ENCODE data around the gene NUP188.
A peak's percentile ranks its signal among the peaks of the same experiment; 100 is the strongest.
"Not testable (repeated sequence)": the region's sequence is repeated elsewhere in the genome, so short reads cannot be mapped to it uniquely, and the experiment has no call there.

NUP188 gene

DNA sequence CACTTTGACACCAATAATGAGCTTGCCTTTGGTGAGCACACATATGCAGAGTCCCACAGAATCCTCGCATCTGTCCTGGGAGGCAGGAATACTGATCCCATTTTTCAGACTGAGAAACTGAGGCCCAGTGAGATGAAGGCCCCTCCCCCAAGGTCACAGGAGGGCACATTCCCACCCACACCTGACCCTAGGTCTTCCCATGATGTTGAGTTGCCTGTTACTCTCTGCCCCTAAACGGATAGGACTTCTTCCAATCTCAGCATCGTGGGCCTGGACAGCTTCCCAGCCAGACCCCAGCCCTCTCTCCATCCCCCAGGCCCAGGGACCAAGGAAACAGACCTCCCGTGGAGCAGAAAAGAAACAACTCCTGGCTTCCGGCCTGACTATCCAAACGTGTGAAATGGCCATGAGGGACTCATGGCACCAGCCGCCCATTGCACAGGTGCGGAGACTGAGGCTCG lies 79.8 kb downstream of the NUP188 start:
- DNase-seq (ENCODE audit: low read depth, low spot score): no peak
- peak overlapping the region; percentile 88 for H3K4me3 ChIP-seq (ENCODE audit: insufficient read length, low read depth)
- H3K27me3 ChIP-seq (ENCODE audit: insufficient read depth, insufficient read length): no peaks in the 10 kb centered on the region
- peak overlapping the region; percentile 90 for H3K9ac ChIP-seq (ENCODE audit: insufficient read length, low read depth)
- peaks cover 3% of the 10 kb centered on the region for H3K36me3 ChIP-seq (ENCODE audit: insufficient read depth, insufficient read length, low read length)
- peaks cover 30% of the 10 kb centered on the region for H3K4me1 ChIP-seq (ENCODE audit: insufficient read depth, insufficient read length)
- TF ChIP-seq YY1 (IDR thresholded peaks at IDR 0.05; ENCODE audit: insufficient read depth, insufficient read length) (no peak), ZNF274 (IDR thresholded peaks at IDR 0.05; ENCODE audit: low read depth, low read length) (no peak), SUZ12 (IDR thresholded peaks at IDR 0.05; ENCODE audit: extremely low read depth, insufficient read depth, insufficient read length) (no peak)
- no peaks in the 10 kb centered on the region for H3K9me3 ChIP-seq (ENCODE audit: insufficient read depth, low read length)

DNA sequence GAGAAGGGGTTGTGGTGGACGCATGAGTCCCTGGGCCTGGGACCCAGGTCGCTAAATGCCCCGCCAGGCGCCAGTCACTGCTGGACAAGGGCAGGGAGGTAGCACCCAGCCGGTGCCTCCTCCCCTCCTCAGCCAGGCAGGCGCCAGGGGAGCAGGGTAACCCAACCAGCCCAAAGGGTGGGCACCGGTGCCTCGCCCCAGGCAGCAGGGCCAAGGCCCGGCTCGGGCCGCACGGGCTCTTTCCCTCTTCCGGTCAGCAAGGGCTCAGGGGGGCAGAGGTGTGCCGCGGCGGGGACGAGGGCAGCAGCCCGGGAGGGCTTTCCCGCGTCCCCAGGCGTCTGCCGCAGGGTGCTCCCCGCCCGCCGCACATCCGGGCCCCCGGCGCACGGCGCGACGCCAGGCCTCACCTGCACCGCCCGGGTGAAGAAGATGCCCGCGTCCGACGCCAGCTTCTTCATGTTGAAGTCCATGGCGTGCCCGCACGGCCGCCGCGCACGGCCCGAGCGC lies 80.2 kb downstream of the NUP188 start:
- Histone ChIP-seq H3K36me3 (ENCODE audit: insufficient read depth, insufficient read length, low read length) (peaks cover 3% of the 10 kb centered on the region), H3K4me3 (ENCODE audit: insufficient read length, low read depth) (peak overlapping the region; percentile 88), H3K9me3 (ENCODE audit: insufficient read depth, low read length) (no peaks in the 10 kb centered on the region), H3K27me3 (ENCODE audit: insufficient read depth, insufficient read length) (no peaks in the 10 kb centered on the region), H3K9ac (ENCODE audit: insufficient read length, low read depth) (peak overlapping the region; percentile 90), H3K4me1 (ENCODE audit: insufficient read depth, insufficient read length) (peaks cover 26% of the 10 kb centered on the region)
- TF ChIP-seq SUZ12 (IDR thresholded peaks at IDR 0.05; ENCODE audit: extremely low read depth, insufficient read depth, insufficient read length): no peak
- no peak for TF ChIP-seq ZNF274 (IDR thresholded peaks at IDR 0.05; ENCODE audit: low read depth, low read length)
- TF ChIP-seq YY1 (IDR thresholded peaks at IDR 0.05; ENCODE audit: insufficient read depth, insufficient read length): no peak
- DNase-seq (ENCODE audit: low read depth, low spot score): peak; percentile 32

DNA sequence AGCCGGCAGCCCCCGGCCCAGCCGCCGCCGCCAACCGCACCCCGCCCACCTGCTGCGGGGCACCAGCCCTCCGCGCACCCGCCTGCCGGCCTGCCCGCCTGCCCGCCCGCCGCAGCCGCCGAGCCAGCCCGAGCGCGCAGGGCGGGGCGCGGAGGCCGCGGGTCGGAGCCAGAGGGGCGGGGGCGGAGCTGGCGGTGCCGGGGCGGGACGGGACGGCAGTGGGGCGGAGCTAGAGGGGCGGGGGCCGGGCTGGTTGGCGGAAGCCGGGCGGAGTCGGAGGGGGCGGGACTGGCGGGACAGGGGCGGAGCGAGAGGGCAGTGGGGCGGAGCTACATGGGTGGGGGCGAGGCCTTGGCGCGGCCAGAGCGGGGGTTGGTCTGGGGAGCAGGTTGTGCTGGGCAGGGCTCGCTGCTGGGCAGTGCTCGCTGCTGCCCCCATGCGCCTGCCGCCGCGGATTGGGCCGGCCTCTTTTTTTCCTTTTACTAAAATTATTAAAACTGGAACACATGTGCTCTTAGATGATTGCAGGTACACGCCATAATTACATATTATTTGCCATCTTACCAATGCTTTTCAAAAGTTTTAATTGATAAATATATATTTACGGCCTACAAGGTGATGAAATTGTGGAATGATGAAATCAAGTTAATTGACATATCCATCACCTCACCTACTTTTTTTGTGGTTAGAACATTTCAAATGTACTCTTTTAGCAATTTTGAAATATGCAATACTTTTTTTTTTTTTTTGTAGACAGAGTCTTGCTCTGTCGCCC lies 80.9 kb downstream of the NUP188 start, which contains the start of gene SH3GLB2:
Gene SH3GLB2, minus strand, starts transcription at position 140 of the 775 bp plus-strand sequence. CDS start 177 bp downstream, outside the sequence.
- Histone ChIP-seq H3K9ac (ENCODE audit: insufficient read length, low read depth) (peak within 1 kb of the TSS; percentile 90), H3K9me3 (ENCODE audit: insufficient read depth, low read length) (no peaks in the 10 kb centered on the region), H3K4me1 (ENCODE audit: insufficient read depth, insufficient read length) (peaks cover 19% of the 10 kb centered on the region), H3K4me3 (ENCODE audit: insufficient read length, low read depth) (peak within 1 kb of the TSS; percentile 88), H3K36me3 (ENCODE audit: insufficient read depth, insufficient read length, low read length) (peaks cover 3% of the 10 kb centered on the region), H3K27me3 (ENCODE audit: insufficient read depth, insufficient read length) (no peaks in the 10 kb centered on the region)
- no peak for TF ChIP-seq ZNF274 (IDR thresholded peaks at IDR 0.05; ENCODE audit: low read depth, low read length)
- peak; percentile 85 for DNase-seq (ENCODE audit: low read depth, low spot score)

DNA sequence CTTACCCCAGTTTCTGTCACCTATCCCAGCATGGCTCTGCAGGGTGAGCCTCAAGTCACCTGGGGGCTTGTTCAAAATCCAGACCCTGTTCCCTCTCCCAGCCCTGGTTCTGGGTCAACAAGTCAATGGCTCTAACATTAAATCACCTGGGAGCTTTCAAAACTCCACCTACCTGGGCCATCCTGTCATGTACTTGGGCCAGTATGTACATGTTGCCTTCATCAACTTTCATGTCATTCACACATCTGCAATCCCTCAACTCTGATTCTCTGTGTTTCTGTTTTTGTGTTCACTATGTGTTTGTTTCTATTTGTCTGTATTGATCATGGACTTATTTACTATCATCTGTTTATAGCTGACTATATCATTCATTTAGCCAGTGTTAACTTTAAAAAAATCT lies 82.7 kb downstream of the NUP188 start:
- no peaks in the 10 kb centered on the region for H3K27me3 ChIP-seq (ENCODE audit: insufficient read depth, insufficient read length)
- DNase-seq (ENCODE audit: low read depth, low spot score): no peak
- H3K9ac ChIP-seq (ENCODE audit: insufficient read length, low read depth): no peak overlapping the region
- peaks cover 20% of the 10 kb centered on the region for H3K4me1 ChIP-seq (ENCODE audit: insufficient read depth, insufficient read length)
- TF ChIP-seq YY1 (IDR thresholded peaks at IDR 0.05; ENCODE audit: insufficient read depth, insufficient read length) (no peak), ZNF274 (IDR thresholded peaks at IDR 0.05; ENCODE audit: low read depth, low read length) (no peak), SUZ12 (IDR thresholded peaks at IDR 0.05; ENCODE audit: extremely low read depth, insufficient read depth, insufficient read length) (no peak)
- H3K4me3 ChIP-seq (ENCODE audit: insufficient read length, low read depth): no peak overlapping the region
- H3K9me3 ChIP-seq (ENCODE audit: insufficient read depth, low read length): no peaks in the 10 kb centered on the region
- H3K36me3 ChIP-seq (ENCODE audit: insufficient read depth, insufficient read length, low read length): peaks cover 3% of the 10 kb centered on the region

DNA sequence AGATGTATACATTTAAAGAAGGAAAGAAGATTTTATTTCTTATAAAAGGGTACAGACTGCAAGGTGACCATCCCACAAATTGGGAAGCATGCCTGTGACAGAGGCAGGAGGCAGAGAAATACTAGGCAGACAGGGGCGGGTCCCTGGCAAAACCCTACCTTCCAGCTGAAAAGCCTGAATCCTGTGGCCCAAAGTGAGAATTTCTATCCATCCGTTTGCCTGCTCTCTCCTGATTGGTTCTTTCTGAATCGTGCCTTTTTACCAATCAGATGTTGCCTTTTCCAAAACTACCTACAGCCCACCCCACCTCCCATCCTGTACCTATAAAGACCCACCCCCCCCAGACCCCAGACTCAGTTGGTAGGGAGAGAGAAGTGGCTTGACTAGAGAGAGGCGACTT lies 84.0 kb downstream of the NUP188 start:
- Histone ChIP-seq H3K4me3 (ENCODE audit: insufficient read length, low read depth) (no peak overlapping the region), H3K27me3 (ENCODE audit: insufficient read depth, insufficient read length) (no peaks in the 10 kb centered on the region), H3K4me1 (ENCODE audit: insufficient read depth, insufficient read length) (peaks cover 15% of the 10 kb centered on the region), H3K9ac (ENCODE audit: insufficient read length, low read depth) (no peak overlapping the region), H3K9me3 (ENCODE audit: insufficient read depth, low read length) (no peaks in the 10 kb centered on the region), H3K36me3 (ENCODE audit: insufficient read depth, insufficient read length, low read length) (no peaks in the 10 kb centered on the region)
- no peak for DNase-seq (ENCODE audit: low read depth, low spot score)
- TF ChIP-seq YY1 (IDR thresholded peaks at IDR 0.05; ENCODE audit: insufficient read depth, insufficient read length) (no peak), ZNF274 (IDR thresholded peaks at IDR 0.05; ENCODE audit: low read depth, low read length) (no peak), SUZ12 (IDR thresholded peaks at IDR 0.05; ENCODE audit: extremely low read depth, insufficient read depth, insufficient read length) (no peak)

DNA sequence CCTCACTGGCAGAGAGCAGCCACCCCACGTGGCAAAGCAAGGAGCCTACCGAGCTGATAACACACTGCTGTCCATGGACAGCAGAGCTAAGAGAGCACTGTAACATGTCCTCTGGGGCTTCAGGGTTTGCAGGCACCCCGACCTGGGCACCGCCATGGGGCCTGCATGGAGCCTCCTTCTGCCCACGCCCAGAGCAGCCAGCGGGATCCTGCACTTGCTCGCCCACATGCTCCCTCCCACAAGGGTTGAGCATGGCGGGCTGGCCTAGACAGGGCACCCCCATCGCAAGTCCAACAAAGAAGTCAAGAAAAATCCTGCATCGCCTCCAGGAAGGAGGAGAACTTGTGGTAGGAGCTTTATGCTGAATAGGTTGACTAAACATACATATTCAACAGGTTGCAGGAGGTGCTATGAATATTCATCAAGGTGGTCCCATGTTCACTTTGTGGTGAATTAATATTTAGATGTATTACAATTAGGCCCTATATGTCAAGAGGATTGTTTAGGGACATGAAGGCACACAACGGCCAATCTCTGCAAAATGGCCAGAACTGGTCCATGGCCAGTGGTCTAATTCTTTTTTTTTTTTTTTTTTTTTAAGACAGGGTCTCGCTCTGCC lies 85.2 kb downstream of the NUP188 start:
- Histone ChIP-seq H3K4me1 (ENCODE audit: insufficient read depth, insufficient read length) (peaks cover 18% of the 10 kb centered on the region), H3K36me3 (ENCODE audit: insufficient read depth, insufficient read length, low read length) (no peaks in the 10 kb centered on the region), H3K9me3 (ENCODE audit: insufficient read depth, low read length) (no peaks in the 10 kb centered on the region), H3K4me3 (ENCODE audit: insufficient read length, low read depth) (no peak overlapping the region), H3K9ac (ENCODE audit: insufficient read length, low read depth) (no peak overlapping the region), H3K27me3 (ENCODE audit: insufficient read depth, insufficient read length) (no peaks in the 10 kb centered on the region)
- DNase-seq (ENCODE audit: low read depth, low spot score): no peak
- TF ChIP-seq YY1 (IDR thresholded peaks at IDR 0.05; ENCODE audit: insufficient read depth, insufficient read length): no peak
- no peak for TF ChIP-seq SUZ12 (IDR thresholded peaks at IDR 0.05; ENCODE audit: extremely low read depth, insufficient read depth, insufficient read length)
- TF ChIP-seq ZNF274 (IDR thresholded peaks at IDR 0.05; ENCODE audit: low read depth, low read length): no peak

DNA sequence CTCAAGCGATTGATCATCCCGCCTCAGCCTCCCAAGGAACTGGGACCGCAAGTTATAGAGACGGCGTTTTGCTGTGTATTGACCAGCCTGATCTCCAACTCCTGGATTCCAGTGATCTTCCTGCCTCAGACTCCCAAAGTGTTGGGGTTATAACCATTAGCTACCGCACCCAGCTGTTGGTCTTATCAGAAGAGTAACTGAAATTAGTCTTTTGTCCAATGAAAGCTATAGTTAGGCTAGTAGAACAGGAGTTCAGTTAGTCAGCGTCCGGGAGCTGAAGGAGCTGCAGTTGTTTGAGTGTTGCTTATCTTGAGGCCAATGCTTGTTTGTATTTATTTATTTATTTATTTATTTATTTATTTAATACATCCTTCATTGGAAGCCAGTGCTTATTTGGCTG lies 85.7 kb downstream of the NUP188 start:
- Histone ChIP-seq H3K27me3 (ENCODE audit: insufficient read depth, insufficient read length) (no peaks in the 10 kb centered on the region), H3K9ac (ENCODE audit: insufficient read length, low read depth) (no peak overlapping the region), H3K36me3 (ENCODE audit: insufficient read depth, insufficient read length, low read length) (no peaks in the 10 kb centered on the region), H3K9me3 (ENCODE audit: insufficient read depth, low read length) (no peaks in the 10 kb centered on the region), H3K4me3 (ENCODE audit: insufficient read length, low read depth) (no peak overlapping the region), H3K4me1 (ENCODE audit: insufficient read depth, insufficient read length) (peaks cover 20% of the 10 kb centered on the region)
- no peak for DNase-seq (ENCODE audit: low read depth, low spot score)
- TF ChIP-seq ZNF274 (IDR thresholded peaks at IDR 0.05; ENCODE audit: low read depth, low read length): no peak
- no peak for TF ChIP-seq YY1 (IDR thresholded peaks at IDR 0.05; ENCODE audit: insufficient read depth, insufficient read length)
- no peak for TF ChIP-seq SUZ12 (IDR thresholded peaks at IDR 0.05; ENCODE audit: extremely low read depth, insufficient read depth, insufficient read length)

DNA sequence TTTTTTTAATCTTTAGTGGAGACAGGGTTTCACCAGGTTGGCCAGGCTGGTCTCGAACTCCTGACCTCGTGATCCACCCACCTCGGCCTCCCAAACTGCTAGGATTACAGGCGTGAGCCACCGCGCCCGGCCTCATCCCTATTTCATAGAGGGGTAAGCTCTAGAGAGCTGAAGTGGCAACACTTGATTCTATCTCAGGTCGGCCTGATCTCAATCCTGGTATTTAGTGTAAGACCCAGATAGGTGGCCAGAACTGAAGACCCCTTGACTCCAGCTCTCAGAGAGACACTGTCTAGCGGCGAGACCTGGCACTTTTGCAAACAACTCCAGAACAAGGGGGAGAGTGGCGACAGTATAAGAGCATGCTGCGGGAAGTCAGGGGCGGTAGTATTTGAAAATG lies 88.3 kb downstream of the NUP188 start:
- H3K4me3 ChIP-seq (ENCODE audit: insufficient read length, low read depth): peak overlapping the region; percentile 1
- H3K9me3 ChIP-seq (ENCODE audit: insufficient read depth, low read length); DNase-seq (ENCODE audit: low read depth, low spot score); H3K36me3 ChIP-seq (ENCODE audit: insufficient read depth, insufficient read length, low read length); H3K27me3 ChIP-seq (ENCODE audit: insufficient read depth, insufficient read length): not testable (repeated sequence)
- peak overlapping the region; percentile 37 for H3K9ac ChIP-seq (ENCODE audit: insufficient read length, low read depth)
- H3K4me1 ChIP-seq (ENCODE audit: insufficient read depth, insufficient read length): peaks cover 13% of the 10 kb centered on the region

All from NT2/D1 (cell line).